Activated CD8-positive, alpha-beta memory T cell treated with anti-CD3 and anti-CD28 coated beads for 1 hour (primary cell): ENCODE results near the gene SSR1.
"Not testable (repeated sequence)": the region's sequence is repeated elsewhere in the genome, so short reads cannot be mapped to it uniquely, and the experiment has no call there.

Experiments used
- DNase-seq, 2 donors: peaks; one replicate each; pipeline ENCODE4 v3.0.0-alpha.2; 2020; ENCODE audit warnings: low read depth in 1 of 2; ENCODE audit errors: extremely low read depth in 1 of 2

The SSR1 gene

GRCh38 chr6:7319406-7319805 lies 6.4 kb upstream of the SSR1 start:
- DNase-seq = not testable (repeated sequence)

GRCh38 chr6:7317538-7317937 lies 4.5 kb upstream of the SSR1 start:
- no peak for DNase-seq

GRCh38 chr6:7316658-7317533 lies 3.9 kb upstream of the SSR1 start:
- no peak for DNase-seq

DNA sequence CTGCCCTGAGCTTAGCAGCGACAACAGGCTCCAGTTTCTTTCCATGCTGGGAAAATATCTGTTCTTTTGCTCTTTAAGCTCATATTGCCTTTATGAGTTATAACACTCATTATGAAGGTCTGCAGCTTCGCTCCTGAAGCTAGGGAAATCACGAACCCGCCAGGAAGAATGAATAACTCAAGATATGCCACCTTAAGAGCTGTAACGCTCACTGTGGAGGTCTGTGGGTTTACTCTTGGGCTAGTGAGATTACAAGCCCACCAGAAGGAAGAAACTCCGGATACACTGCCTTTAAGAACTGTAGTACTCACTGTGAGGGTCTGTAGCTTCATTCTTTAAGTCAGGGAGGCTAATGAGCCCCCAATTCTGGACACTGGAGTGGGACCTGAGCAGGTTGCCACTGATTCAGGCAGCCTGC lies 3.0 kb upstream of the SSR1 start:
- DNase-seq = no peak

DNA sequence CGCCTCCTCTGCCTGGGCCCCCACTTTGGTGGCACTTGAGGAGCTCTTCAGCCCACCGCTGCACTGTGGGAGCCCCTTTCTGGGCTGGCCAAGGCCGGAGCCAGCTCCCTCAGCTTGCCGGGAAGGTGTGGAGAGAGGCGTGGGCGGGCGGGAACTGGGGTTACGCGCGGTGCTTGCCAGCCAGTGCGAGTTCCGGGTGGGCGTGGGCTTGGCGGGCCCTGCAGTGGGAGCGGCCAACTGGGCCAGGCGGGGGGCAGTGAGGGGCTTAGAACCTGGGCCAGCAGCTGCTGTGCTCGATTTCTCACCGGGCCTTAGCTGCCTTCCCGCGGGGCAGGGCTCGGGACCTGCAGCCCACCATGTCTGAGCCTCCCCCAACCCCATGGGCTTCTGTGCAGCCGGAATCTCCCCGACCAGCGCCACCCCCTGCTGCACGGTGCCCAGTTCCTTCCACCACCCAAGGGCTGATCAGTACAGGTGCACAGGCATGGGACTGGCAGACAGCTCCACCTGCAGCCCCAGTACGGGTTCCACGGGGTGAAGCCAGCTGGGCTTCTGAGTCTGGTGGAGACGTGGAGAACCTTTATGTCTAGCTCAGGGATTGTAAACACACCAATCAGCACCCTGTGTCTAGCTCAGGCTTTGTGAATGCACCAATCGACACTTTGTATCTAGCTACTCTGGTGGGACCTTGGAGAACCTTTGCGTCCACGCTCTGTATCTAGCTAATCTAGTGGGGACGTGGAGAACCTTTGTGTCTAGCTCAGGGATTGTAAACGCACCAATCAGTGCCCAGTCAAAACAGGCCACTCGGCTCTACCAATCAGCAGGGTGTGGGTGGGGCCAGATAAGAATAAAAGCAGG lies 2.3 kb upstream of the SSR1 start:
- DNase-seq = not testable (repeated sequence)

GRCh38 chr6:7314414-7314813 lies 1.4 kb upstream of the SSR1 start:
- no peak for DNase-seq

DNA sequence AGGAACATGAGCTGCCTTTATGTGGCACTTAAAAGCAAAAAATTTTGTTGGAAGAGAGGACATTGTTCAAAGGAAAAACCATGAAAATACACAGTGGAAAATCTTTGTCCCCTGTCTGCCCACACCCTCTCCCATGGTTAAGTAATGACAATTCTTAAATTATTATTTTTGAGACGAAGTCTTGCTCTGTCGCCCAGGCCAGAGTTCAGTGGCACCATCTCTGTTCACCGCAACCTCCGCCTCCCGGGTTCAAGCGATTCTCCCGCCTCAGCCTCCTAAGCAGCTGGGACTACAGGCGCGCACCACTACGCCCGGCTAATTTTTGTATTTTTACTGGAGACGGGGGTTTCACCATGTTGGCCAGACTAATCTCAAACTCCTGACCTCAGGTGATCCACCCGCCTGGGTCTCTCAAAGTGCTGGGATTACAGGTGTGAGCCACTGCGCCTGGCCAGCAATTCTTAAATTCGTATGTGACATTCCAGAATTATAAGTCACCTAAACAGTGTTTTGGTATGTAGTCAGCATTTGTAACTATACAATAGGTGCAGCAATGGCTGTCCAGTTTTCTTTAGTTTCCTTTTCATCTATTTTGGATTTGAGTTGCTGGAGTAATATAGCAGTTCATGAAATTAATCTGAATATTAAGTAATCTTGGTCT lies 636 bp upstream of the SSR1 start:
- DNase-seq = no peak

DNA sequence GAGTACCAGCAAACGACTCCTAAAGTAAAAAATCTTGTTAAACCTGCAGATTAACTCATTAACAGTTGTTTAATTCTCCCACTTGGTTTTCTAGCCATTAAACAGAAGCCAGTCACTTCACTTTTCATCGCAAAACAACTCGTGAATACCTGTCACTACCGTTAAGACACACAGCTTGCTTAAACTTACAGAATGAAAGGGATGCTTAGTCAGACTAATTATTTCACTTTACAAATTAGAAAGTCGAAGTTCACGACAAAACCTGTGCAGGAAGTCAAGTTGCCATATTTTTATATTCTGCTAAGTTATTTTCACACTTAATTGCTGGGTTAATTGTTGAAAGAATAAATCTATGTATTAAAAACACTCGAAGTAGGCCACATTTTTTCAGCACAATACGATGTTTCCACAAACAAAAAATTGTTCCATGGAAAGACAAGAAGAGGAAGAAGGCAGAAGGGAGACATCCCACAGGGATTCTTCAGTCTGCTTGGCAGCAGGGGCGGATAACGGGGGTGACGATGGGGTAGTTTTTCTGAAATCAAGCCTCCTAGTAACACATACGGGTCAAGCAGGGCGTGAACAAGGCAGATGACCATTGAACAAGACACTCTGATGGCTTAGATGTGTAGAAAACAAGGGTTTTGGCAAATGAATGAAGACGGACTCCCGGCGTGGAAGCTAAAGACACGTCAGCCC lies 933 bp downstream of the SSR1 start:
- DNase-seq = no peak

DNA sequence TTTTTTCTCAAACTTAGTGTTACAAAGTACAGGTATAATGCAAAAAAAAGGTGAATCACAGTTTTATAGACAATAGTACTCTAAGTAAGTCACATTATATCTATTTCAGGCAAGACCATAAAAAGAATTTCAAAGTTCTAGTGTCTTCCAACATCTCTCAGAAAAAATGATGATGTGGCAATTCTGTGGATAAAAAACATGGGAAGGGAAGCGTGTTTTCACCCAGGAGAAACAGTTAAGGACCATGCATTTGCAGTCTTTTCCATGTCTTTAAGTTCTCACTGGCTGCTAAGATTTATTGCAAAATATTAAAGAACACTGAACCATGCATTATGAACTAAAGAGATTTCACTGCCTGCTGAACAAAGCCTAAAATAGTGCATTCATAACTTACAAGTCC lies 1.8 kb downstream of the SSR1 start:
- DNase-seq = no peak

DNA sequence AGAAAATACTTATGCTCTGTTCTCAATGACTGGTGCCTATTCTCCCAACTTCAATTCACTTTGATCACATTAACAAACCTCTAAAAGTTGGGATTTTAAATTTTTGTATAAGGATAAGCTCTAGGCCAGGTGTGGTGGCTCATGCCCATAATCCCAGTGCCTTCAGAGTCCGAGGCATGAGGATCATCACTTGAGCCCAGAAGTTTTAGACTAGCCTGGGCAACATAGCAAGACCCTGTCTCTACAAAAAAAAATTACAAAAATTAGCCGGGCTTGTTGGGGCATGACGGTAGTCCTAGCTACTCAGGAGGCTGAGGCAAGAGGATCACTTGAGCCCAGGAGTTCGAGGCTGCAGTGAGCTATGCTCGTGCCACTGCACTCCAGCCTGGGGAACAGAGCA lies 3.9 kb downstream of the SSR1 start:
- DNase-seq = no peak

GRCh38 chr6:7307533-7307932 lies 5.5 kb downstream of the SSR1 start:
- no peak for DNase-seq

DNA sequence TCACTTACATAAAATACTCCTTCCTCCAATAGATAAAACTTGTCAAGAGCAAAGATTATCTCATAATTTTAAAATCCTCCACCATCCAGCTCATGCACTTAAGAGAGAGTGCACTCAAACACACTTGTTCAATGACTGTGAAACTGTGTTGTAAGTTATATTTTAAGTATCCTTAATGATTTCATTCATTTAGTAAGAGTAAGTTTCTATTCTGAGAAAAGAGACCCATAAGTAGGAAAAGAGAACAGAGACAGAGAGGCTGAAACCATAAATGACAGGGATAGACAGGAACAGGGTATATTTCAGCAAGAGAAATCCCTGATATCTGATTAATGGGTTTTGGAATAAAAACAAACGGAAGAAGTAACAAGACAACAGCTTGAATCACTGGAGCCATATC lies 8.2 kb downstream of the SSR1 start:
- no peak for DNase-seq

DNA sequence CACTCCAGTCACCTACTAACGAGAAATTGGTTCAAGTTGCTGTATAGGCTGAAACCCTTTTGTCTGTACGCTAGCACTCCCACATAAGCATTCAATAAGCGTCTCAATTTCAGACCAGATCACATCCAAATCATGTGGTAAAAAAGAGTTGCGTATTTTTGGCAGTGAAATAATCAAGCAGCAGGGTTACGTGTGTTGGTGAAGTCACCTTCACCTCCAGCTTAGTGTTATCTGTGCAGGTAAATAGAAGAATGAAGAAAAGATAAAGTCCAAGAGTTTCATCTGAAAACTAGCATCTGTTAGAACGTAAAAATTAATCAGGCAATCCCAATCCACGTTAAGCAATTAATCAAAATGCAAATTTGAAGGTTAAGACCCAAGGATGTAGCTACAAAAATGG lies 11.3 kb downstream of the SSR1 start:
- no peak for DNase-seq

DNA sequence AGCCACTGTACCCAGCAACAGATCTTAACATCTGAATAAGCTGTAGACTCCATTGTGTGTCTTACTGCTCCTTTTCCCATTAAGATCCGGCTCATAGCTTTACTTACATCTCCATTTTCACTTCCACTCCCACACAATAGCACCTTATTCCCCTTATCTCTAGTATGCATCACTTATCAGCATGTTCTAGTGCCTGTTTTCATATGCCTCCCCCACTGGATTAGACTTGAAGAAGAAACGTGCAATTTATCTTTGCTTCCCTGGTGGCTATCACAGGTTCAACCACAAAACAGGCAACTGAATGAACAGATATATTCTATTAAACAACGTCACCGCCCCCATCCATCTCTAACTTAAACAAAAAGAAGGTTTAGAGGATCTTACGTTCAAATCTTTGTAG lies 12.1 kb downstream of the SSR1 start:
- no peak for DNase-seq

DNA sequence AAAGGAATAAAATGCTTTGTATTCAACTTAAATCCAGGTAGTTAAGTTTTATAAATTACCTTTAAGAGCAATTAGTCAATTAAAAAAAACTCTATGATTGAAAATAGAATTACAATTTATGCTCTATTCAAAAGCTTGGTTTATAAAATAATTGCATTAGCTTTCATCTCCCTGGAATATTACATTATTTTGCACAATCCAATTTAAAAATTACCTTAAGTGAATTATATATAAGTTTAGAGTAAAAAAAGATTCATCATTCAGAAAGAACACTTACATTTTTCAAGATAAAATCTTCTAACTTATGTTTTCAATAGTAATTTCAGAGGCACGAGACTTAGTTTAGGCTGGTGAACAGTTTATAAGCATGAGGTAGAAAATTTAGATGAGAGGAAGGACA lies 14.9 kb downstream of the SSR1 start:
- DNase-seq = no peak

- no peak for DNase-seq
Observed at GRCh38 chr6:7296602-7297001, 16.4 kb downstream of the SSR1 start.

GRCh38 chr6:7295916-7296315 lies 17.1 kb downstream of the SSR1 start:
- DNase-seq = no peak

- DNase-seq = no peak
Observed at GRCh38 chr6:7292596-7293255, 20.3 kb downstream of the SSR1 start.

DNA sequence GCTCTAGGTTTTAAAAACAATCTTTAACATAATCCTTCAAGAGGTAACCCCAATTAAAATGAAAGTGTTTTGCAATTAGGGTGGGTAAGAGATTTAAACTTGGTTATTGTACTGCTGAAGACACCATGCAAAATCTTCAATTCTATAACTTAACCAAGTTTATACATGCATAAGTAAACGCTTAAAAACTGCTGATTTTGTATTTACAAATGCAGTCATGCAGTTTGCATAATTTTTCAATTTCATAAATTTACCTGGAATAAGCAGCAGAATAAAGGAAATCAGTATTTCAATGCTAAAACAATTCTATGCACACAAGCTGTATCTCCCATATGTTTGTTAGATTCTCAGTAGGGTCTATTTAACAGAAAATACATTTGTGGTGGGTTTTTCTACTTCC lies 22.9 kb downstream of the SSR1 start:
- no peak for DNase-seq

- no peak for DNase-seq
Observed at GRCh38 chr6:7285416-7285815, 27.6 kb downstream of the SSR1 start.
